Fibroblast of the aortic adventitia (primary cell): Measurements from ENCODE around the gene ST6GALNAC3. TPM values are rescaled to one million over a fixed set of nuclear protein-coding genes. Genes with fewer than 3 reads are reported as not detected.
"Not testable (repeated sequence)": the region's sequence is repeated elsewhere in the genome, so short reads cannot be mapped to it uniquely, and the experiment has no call there.

Experiments
- DNase-seq: peaks from one replicate; pipeline ENCODE4 v3.0.0-alpha.2; 2010; ENCODE audit warnings: low read depth
- H3K4me3 ChIP-seq: 2 replicates; pipeline ENCODE4 v1.5.1; 2011; ENCODE audit warnings: low read depth, mild to moderate bottlenecking, control low read depth, low read length, moderate library complexity
- total RNA-seq: library from RNA; depleted of rRNA; stranded (reverse); fragments of >200 nt; gene quantifications from 2 replicates; pipeline ENCODE4 v1.2.3, GENCODE V29; 2012; ENCODE audit warnings: low replicate concordance
- TF ChIP-seq, protein P1 (sequence below): IDR thresholded peaks from 2 replicates; pipeline ENCODE4 v1.5.1; 2011; ENCODE audit warnings: mild to moderate bottlenecking, low read length, control low read depth, inconsistent platforms; ENCODE audit not compliant: insufficient read depth

Gene ST6GALNAC3
- total RNA-seq, 1 donor = 3.1 TPM

DNA sequence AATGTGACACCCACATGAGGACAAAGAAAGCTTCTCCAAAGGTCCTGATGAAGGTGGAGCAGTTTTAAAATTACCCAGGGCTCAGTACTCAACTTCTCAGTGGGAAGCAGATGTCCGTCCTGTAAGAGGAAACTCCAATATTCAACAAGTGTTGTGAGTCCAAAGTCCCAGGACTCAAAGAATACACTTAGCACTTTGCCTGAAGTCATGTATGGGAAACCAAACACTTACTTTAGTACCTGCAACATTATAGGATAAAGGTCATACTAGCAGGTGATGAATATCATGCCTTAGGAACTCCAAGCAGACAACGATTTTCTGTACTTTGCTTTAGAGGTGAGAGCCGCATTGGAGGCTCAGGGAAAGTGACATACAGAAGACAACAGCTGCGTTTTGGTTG is 37.2 kb upstream of the ST6GALNAC3 start:
- TF ChIP-seq, protein P1, sequence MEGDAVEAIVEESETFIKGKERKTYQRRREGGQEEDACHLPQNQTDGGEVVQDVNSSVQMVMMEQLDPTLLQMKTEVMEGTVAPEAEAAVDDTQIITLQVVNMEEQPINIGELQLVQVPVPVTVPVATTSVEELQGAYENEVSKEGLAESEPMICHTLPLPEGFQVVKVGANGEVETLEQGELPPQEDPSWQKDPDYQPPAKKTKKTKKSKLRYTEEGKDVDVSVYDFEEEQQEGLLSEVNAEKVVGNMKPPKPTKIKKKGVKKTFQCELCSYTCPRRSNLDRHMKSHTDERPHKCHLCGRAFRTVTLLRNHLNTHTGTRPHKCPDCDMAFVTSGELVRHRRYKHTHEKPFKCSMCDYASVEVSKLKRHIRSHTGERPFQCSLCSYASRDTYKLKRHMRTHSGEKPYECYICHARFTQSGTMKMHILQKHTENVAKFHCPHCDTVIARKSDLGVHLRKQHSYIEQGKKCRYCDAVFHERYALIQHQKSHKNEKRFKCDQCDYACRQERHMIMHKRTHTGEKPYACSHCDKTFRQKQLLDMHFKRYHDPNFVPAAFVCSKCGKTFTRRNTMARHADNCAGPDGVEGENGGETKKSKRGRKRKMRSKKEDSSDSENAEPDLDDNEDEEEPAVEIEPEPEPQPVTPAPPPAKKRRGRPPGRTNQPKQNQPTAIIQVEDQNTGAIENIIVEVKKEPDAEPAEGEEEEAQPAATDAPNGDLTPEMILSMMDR = no peak
- no peak overlapping the region for H3K4me3 ChIP-seq
- no peak for DNase-seq

DNA sequence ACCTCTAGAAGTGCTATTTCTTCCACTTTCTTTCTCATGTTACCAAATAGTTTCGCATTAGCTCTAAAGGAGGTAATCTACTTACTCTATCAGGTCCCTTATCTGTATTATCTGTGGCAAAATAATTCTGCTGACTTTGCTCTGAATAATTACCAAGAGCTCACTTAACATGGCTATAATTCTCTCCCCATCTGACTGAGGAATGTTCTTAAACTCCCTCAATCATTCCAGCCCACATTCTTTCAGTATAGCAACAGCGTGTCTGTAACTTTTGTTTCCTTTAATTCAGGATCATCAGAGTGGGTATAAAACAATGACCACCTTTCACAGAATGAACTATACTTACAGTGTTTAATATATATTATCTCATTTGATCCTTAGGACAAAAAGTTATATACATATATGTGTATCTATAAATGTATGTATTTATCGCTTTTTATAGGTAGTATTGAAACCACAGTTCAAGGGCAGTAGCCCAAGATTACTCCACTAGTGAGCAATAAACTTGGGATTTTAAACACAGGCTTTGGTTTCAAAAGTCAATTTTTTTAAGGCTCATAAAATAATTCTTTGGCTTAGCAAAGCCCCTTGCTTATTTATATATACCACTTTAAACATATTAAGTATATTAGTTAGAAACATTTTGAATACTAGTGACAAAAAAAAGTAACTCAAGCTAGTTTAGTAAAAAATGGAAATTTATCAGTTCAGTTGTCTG is 36.1 kb upstream of the ST6GALNAC3 start:
- no peak for DNase-seq
- TF ChIP-seq, protein P1 = no peak
- H3K4me3 ChIP-seq = no peak overlapping the region

DNA sequence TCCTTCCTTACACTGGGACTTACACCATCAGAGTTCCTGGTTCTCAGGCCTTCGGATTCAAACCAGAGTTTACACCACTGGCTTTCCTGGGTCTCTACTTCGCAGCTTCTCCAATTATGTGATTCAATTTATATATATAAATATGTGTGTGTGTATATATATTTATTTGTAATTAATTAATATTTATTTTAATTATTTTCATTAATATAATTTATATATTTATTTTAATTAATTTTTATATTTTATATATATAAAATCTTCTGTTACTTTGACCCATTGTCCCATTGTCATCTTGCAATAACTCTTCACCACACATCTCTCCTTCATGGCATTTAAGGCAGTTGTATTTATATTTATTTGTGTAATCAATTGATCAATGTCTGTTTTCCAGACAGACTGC is 28.4 kb upstream of the ST6GALNAC3 start:
- TF ChIP-seq, protein P1 = no peak
- no peak overlapping the region for H3K4me3 ChIP-seq
- no peak for DNase-seq

DNA sequence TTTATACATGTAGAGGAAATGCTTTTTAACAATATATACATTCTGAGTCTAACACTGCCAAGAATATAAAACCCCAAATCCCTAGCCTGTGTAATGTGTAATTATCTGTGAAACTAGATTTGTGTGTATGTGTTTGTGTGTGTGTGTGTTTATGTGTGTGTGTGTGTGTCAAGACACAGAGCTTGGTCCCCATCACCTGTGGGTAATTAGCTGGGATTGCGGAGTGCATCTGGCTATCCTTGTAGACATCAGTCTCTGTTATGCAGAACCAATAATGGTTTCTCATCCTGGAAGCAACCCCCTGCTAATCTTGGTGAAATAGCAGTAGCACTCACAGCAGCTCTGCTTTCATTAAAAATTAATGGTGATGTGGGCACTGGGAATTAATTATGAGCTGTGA is 26.3 kb upstream of the ST6GALNAC3 start:
- DNase-seq = no peak
- TF ChIP-seq, protein P1 = no peak
- H3K4me3 ChIP-seq = no peak overlapping the region

DNA sequence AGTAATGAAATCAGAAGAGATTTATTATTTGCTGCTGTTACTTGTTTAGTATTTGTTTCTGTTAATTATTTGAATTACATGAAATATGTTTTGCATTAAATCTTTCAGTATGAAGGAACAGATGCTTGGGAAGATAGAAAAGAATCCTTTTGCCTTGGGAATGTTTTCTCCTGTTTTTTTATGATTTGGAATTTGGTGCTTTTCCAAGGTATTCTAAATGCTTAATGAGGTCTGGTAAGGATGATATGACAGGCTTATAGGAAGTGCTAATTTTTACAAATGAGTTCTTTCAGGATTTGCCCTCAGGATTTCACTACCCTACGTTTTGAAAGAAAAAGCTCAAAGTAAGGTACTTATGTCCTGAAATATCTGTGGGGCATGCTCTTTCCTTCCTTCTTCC is 25.6 kb upstream of the ST6GALNAC3 start:
- TF ChIP-seq, protein P1 = no peak
- DNase-seq = no peak
- H3K4me3 ChIP-seq = no peak overlapping the region

DNA sequence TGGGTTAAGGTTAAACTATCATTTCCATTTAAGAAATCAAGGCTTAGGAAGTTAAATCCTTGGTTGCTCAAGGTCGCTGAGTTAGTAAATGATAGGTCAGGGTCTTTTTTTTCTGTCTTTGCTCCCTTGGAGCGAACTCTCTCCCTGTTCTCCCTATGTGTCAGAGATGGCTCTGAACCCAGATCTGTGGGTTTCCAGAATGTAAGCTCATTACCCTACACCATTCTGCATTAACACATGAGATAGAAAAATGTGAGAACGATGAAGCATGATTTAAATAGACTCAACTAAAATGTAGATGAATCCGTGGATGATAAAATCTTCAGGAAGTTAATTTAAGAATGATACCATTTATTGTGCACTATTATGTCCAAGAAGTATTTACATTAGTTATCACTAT is 25.0 kb upstream of the ST6GALNAC3 start:
- TF ChIP-seq, protein P1 = no peak
- DNase-seq = no peak

DNA sequence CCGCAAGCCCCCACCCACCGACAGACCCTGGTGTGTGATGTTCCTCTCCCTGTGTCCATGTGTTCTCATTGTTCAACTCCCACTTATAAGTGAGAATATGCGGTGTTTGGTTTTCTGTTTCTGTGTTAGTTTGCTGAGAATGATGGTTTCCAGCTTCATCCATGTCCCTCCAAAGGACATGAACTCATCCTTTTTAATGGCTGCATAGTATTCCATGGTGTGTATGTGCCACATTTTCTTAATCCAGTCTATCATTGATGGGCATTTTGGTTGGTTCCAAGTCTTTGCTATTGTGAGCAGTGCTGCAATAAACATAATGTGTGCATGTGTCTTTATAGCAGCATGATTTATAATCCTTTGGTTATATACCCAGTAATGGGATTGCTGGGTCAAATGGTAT is 24.5 kb upstream of the ST6GALNAC3 start:
- not testable (repeated sequence) for DNase-seq, H3K4me3 ChIP-seq

More for the DNA sequence above, 25.0 kb upstream of the ST6GALNAC3 start:
- no peak overlapping the region for H3K4me3 ChIP-seq
